Fibroblast of the aortic adventitia (primary cell): Measurements from ENCODE around the gene RIMS4. TPM values are rescaled to one million over a fixed set of nuclear protein-coding genes. Genes with fewer than 3 reads are reported as not detected.

Experiments
- DNase-seq: peaks from one replicate; pipeline ENCODE4 v3.0.0-alpha.2; 2010; ENCODE audit warnings: low read depth
- H3K4me3 ChIP-seq: 2 replicates; pipeline ENCODE4 v1.5.1; 2011; ENCODE audit warnings: low read depth, mild to moderate bottlenecking, control low read depth, low read length, moderate library complexity
- CTCF ChIP-seq: IDR thresholded peaks from 2 replicates; pipeline ENCODE4 v1.5.1; 2011; ENCODE audit warnings: mild to moderate bottlenecking, low read length, control low read depth, inconsistent platforms; ENCODE audit not compliant: insufficient read depth
- total RNA-seq: library from RNA; depleted of rRNA; stranded (reverse); fragments of >200 nt; gene quantifications from 2 replicates; pipeline ENCODE4 v1.2.3, GENCODE V29; 2012; ENCODE audit warnings: low replicate concordance

The RIMS4 gene
- total RNA-seq, 1 donor, result 0.27 TPM

GRCh38 chr20:44776980-44777379 is 33.4 kb downstream of the RIMS4 start:
- peak; percentile 32 for DNase-seq

GRCh38 chr20:44773070-44773829 is 37.1 kb downstream of the RIMS4 start:
- no peak for TF ChIP-seq CTCF
- no peak overlapping the region for H3K4me3 ChIP-seq
- no peak for DNase-seq

More at GRCh38 chr20:44776980-44777379, 33.4 kb downstream of the RIMS4 start:
- H3K4me3 ChIP-seq, result no peak overlapping the region
- no peak for TF ChIP-seq CTCF

DNA sequence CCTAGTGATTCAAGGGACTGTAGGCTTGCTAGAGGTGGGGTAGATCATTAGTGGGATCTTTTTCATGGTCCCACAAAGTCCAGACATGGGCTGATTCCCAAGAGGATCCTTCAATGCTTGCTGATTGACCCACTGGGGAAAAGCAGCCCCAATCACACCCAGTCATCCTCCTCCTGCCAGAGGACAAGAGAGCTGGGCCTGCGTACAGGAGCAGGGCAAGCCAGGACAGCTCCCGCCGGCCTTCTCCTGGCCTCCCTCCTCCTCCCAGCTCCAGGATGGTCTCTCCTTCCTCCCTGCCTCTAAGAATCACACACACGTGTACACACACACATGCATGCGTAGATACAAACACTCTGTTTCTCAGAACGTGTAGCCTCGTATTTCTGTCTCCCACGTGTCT is 37.7 kb downstream of the RIMS4 start:
- DNase-seq, result no peak

GRCh38 chr20:44771172-44771535 is 39.2 kb downstream of the RIMS4 start:
- H3K4me3 ChIP-seq, result no peak overlapping the region
- no peak for DNase-seq
- TF ChIP-seq CTCF, result no peak

More for the DNA sequence above, 37.7 kb downstream of the RIMS4 start:
- no peak overlapping the region for H3K4me3 ChIP-seq
- no peak for TF ChIP-seq CTCF

DNA sequence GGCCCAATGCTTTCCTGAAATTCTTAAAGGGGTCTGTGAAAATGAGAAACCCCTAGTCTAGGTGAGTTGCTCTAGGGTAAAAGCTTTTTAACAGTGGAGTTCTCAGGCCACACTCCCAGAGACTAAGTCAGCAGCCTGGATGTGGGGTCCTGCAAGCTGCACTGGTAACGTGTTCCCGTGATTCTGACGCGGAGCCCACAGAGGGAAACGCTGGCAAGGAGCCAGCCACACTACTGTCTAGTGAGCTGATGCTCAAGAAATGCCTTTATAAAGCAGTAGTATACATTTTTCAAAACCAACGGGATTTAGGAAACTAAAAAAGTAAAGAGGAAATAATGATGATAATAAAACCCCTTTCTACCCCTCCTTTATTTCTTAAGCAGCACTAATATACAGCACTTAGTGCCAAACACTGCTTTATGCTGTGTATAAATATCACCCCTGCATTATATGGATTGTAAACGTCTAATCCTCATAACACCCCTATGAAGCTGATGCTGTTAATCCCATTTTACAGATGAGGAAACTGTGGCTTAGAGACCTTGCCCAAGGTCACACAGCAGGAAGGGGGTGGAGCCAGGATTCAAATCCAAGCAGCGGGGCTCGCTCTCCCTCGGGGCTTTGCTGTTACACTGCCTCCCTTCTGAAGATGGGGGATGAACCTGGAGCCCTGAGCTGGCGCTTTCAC is 39.7 kb downstream of the RIMS4 start:
- TF ChIP-seq CTCF, result no peak
- DNase-seq, result no peak
- H3K4me3 ChIP-seq, result no peak overlapping the region

GRCh38 chr20:44769481-44769863 is 40.9 kb downstream of the RIMS4 start:
- H3K4me3 ChIP-seq, result no peak overlapping the region
- no peak for TF ChIP-seq CTCF
- no peak for DNase-seq
